Stimulated activated memory B cell treated with anti-CD40 and anti-IgM and Interleukin-4, amounts not matched to agents 10 μg/mL and 1 μg/mL and 100 μg/mL, for 72 hours (primary cell): ENCODE data around the gene PIP4K2C.
"Not testable (repeated sequence)": the region's sequence is repeated elsewhere in the genome, so short reads cannot be mapped to it uniquely, and the experiment has no call there.

ENCODE experiments used
- ATAC-seq: fragments of 150-1000 bp; cut with Tn5 transposase; 2 replicates; pipeline ENCODE4 v1.10.0; 2021
- H3K27ac Mint-ChIP-seq: one replicate; pipeline ENCODE4 v1.8.0; 2022; ENCODE audit warnings: mild to moderate bottlenecking, mixed read lengths
- H3K27me3 Mint-ChIP-seq: one replicate; pipeline ENCODE4 v1.8.0; 2022; ENCODE audit warnings: mixed read lengths
- H3K36me3 Mint-ChIP-seq: one replicate; pipeline ENCODE4 v1.8.0; 2022; ENCODE audit warnings: mixed read lengths
- H3K4me1 Mint-ChIP-seq: one replicate; pipeline ENCODE4 v1.8.0; 2022; ENCODE audit warnings: mixed read lengths
- H3K4me3 Mint-ChIP-seq: one replicate; pipeline ENCODE4 v1.8.0; 2022; ENCODE audit warnings: mild to moderate bottlenecking, moderate library complexity, mixed read lengths
- H3K9me3 Mint-ChIP-seq: one replicate; pipeline ENCODE4 v1.8.0; 2022; ENCODE audit warnings: mixed read lengths

Gene PIP4K2C

DNA sequence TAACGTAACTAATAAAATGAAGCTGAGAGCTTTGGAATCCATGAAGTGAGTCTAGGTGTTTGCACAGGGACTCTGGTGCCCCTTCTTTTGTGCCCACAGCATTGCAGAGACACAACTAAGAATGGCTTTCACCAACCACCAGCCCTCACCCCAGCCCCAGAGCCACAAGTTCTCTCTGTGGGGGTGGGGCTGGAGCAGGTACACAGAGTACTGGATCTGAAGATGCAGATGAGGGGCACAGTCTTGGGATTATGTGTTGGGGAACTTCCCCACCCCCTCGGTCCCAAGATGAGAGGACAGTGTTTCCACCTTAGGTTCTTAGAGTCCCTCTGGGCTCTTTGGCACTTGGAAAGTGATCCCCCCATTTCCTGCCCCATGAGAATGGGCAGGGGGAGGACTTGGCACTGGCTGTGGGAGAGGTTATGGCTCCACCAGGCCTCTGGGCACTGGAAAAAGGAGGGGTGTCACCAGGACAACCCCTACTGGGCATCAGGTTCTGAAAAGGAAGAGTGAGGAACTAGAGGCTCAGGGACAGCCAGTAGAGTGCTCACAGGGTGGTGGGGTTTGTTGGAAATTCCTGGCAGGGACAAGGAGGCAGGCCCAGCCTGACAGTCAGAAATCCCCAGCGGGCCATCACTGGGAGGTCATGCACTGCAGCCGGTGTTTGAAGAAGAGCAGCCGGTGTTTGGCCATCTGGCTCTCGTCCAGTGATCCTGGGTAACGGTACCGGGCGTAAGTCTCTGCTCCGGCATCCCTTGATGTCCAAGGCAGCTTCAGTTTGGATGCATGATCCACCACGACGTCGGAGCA lies 35.3 kb downstream of the PIP4K2C start:
- Mint-ChIP-seq H3K4me3 (no peak overlapping the region), H3K4me1 (peaks cover 35% of the 10 kb centered on the region), H3K9me3 (no peaks in the 10 kb centered on the region), H3K27me3 (peaks cover 99% of the 10 kb centered on the region), H3K27ac (no peak overlapping the region), H3K36me3 (no peaks in the 10 kb centered on the region)
- no peak for ATAC-seq

DNA sequence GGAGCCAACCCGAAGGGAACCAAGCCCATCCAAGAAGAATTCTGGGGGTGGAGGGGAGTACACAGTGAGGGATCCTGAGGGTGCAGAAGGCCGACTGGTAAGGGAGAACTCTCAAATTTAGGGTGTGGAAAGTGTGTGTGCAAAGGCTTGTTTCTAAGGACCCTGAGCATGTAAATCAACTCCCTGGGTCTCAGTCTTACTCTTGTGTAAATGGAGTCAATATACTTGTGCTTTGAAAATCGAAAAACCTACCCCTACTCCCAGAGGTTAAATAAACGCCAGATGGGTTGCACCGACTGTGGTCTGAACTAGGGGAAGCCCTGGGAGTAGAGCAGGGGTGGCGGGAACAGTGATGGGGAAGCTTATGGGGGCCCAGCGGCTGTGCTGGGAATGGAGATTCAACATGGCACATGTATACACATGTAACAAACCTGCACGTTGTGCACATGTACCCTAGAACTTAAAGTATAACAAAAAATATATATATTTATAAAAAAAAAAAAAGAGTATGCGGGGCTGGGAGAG lies 36.0 kb downstream of the PIP4K2C start:
- Mint-ChIP-seq H3K9me3 (no peaks in the 10 kb centered on the region), H3K27ac (no peak overlapping the region), H3K4me1 (peaks cover 34% of the 10 kb centered on the region), H3K36me3 (no peaks in the 10 kb centered on the region), H3K4me3 (no peak overlapping the region), H3K27me3 (peaks cover 99% of the 10 kb centered on the region)
- ATAC-seq, result no peak

- ATAC-seq, result no peak
- Mint-ChIP-seq H3K4me3 (no peak overlapping the region), H3K36me3 (no peaks in the 10 kb centered on the region), H3K4me1 (peaks cover 36% of the 10 kb centered on the region), H3K27ac (no peak overlapping the region), H3K9me3 (no peaks in the 10 kb centered on the region), H3K27me3 (peaks cover 99% of the 10 kb centered on the region)
Observed at GRCh38 chr12:57627501-57628279, 36.7 kb downstream of the PIP4K2C start.

GRCh38 chr12:57628280-57629191 lies 37.5 kb downstream of the PIP4K2C start:
- Mint-ChIP-seq H3K27me3 (peaks cover 96% of the 10 kb centered on the region), H3K27ac (no peak overlapping the region), H3K4me1 (peaks cover 41% of the 10 kb centered on the region), H3K9me3 (no peaks in the 10 kb centered on the region), H3K4me3 (no peak overlapping the region), H3K36me3 (no peaks in the 10 kb centered on the region)
- ATAC-seq, result no peak

DNA sequence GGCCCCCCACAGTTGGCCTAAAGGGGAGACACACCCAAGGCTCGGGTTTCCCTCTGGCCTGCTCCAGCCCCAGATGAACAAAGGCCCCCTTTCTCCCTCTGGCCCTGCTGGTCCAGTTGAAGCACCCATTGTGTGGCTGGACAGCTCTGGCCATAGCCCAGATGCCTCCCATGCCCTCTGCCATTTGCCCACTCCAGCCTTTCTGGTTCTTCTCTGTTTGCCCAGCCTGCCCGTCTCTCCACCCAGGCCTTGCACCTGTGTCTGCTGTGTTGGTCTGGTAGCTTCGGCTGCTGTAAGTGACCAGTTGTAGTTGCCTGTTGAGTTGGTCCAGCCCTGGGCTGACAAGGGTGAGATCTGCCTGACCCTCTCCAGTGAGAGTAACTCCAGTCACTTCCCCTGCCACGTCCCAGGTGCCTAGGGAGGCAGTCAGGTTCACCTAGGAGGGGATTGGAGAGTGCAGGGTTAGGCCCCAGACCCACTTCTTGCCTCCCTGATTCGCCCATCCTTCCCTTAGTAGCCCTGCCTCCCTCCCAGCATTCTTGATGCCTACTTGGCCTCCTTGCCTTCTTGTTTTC lies 39.0 kb downstream of the PIP4K2C start:
- Mint-ChIP-seq H3K27me3 (peaks cover 89% of the 10 kb centered on the region), H3K36me3 (no peaks in the 10 kb centered on the region)

GRCh38 chr12:57630891-57631433 lies 40.0 kb downstream of the PIP4K2C start:
- Mint-ChIP-seq H3K9me3 (no peaks in the 10 kb centered on the region), H3K27ac (no peak overlapping the region), H3K36me3 (no peaks in the 10 kb centered on the region), H3K4me3 (no peak overlapping the region), H3K27me3 (peaks cover 79% of the 10 kb centered on the region), H3K4me1 (peaks cover 44% of the 10 kb centered on the region)
- ATAC-seq, result no peak

More for the DNA sequence above, 39.0 kb downstream of the PIP4K2C start:
- H3K9me3 Mint-ChIP-seq, result no peaks in the 10 kb centered on the region
- no peak for ATAC-seq
- H3K27ac Mint-ChIP-seq, result no peak overlapping the region
- H3K4me3 Mint-ChIP-seq, result no peak overlapping the region
- peaks cover 44% of the 10 kb centered on the region for H3K4me1 Mint-ChIP-seq

DNA sequence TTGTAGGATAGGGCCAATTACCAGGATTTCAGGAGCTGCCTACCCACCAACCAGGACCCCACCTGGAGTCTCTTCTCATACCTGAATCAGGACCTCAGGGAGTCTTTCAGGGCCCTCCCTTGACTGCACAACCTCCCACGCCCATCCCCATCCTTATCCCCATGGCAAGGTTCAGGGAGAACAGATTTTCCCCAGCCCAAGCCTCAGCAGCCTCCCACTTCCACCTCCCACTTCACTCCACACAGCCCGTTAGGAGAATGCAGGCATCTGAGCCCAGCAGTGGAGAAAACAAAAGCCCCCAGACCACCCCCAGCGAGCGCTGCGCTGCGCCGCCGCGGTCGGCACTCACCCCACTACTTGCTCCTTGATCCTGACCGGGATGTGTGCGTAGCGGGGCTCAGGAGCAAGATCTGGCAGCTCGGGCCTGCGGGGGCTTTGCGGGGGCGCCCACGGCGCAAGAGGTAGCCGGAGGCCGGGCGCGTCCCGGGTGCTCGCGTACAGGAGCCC lies 40.6 kb downstream of the PIP4K2C start:
- H3K9me3 Mint-ChIP-seq, result no peaks in the 10 kb centered on the region
- H3K27ac Mint-ChIP-seq, result peak overlapping the region; percentile 21
- H3K27me3 Mint-ChIP-seq, result peaks cover 72% of the 10 kb centered on the region
- no peak for ATAC-seq
- H3K4me1 Mint-ChIP-seq, result peaks cover 40% of the 10 kb centered on the region
- peak overlapping the region; percentile 41 for H3K4me3 Mint-ChIP-seq
- H3K36me3 Mint-ChIP-seq, result no peaks in the 10 kb centered on the region

DNA sequence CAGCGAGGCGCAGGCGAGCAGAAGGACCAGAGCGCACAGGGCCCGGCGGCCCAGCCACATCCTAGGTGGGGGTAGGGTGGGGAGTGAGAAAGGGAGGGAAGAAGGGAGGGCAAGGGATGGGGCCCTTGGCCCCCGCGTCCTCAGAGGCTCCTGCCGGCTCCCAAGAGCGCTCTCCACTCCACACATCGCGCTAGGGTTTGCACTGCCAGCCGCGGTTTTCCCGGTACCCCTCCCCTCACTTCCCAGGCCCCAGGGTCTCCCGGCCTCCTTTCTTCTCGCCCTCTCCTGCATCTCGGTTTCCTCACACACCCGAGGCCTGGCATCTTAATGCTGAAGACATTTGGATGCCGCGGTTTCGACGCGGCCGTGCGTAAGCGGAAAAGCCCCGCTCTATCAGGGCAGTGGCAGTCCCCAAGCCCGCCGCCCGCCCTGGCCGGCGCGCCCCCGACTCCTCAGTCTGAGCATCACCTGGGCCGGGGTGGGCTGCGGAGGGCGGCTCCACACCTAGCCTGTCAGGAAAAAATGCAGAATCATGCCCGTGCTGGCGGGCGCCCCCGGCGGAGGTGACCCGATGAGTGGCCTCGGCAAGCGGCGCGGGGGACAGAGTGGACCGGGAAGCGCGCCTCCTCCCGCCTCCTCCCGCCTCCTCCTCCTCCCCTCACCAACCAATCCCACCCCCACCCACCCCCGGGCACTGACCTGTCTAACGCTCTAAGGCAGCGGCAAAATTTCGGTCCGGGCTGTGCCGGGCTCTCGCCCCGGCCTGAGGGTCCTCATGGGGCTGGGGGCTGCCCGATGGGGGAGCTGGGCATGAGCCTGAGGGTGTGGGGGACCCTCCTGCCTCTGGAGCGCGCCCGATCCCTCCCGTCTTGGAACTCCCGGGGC lies 41.3 kb downstream of the PIP4K2C start:
- ATAC-seq, result peak; percentile 25
- Mint-ChIP-seq H3K4me1 (peaks cover 33% of the 10 kb centered on the region), H3K27ac (peak overlapping the region; percentile 21), H3K36me3 (no peaks in the 10 kb centered on the region), H3K27me3 (peaks cover 65% of the 10 kb centered on the region), H3K4me3 (peak overlapping the region; percentile 66), H3K9me3 (no peaks in the 10 kb centered on the region)

DNA sequence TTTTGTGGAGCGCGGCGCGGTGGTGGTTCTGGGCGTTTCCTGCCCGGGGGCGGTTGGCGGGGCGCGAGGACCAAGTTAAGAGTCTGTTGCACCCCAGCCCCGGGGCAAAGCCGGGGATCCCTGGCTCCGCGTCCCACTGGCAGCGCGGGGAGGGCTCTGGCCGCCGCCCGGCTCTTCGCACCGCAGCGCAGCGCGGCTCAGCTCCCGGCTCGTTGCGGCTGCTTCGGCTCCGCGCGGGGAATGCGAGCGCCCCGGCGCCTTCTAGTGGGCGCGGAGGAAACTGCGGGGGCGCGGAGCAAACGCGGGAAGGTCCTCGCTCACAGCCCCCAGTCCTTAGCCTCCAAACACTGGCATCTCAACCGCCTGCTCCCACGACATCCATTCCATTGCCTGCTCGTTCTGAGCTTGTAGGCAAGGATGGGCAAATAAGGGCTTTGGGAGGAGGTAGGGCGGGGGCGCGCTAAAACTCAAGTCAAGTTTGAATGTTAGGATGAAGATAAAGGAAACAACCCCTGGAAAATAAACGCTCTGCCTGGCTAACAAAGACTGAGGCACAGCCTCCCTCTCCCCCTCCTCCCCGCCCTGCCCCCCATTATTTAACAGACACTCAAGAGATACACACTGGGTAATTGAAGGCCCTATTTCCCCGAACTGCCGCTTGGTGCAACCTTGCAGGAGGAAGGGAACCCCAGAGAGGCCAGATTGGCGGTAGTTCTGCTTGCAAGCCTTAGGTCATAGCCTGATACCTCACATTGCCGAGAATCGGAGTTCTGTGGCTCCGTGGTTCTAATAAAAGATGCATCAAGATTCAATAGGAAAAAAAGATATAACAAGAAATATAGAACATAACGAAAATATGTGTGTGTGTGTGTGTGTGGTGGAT lies 42.2 kb downstream of the PIP4K2C start, which contains the start of gene B4GALNT1:
TSS of gene B4GALNT1 (minus strand) at position 244 of the 883 bp plus-strand sequence. CDS start 1,069 bp downstream, outside the sequence.
- peaks cover 57% of the 10 kb centered on the region for H3K27me3 Mint-ChIP-seq
- peaks cover 24% of the 10 kb centered on the region for H3K4me1 Mint-ChIP-seq
- peak within 1 kb of the TSS; percentile 21 for H3K27ac Mint-ChIP-seq
- H3K36me3 Mint-ChIP-seq, result no peaks in the 10 kb centered on the region
- H3K9me3 Mint-ChIP-seq, result no peaks in the 10 kb centered on the region
- ATAC-seq, result peak; percentile 80
- H3K4me3 Mint-ChIP-seq, result peak within 1 kb of the TSS; percentile 66

DNA sequence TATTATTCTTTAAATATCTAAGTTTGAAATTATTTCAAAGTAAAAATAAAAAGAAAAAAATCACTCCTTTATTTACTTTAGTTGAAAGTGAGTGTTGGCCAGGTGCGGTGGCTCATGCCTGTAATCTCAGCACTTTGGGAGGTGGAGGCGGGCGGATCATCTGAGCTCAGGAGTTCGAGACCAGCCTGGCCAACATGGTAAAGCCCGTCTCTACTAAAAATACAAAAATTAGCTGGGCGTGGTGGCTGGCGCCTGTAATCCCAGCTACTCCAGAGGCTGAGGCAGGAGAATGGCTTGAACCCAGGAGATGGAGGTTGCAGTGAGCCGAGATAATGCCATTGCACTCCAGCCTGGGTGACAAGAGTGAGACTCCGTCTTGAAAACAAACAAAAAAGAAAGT lies 45.7 kb downstream of the PIP4K2C start:
- ATAC-seq, H3K4me3 Mint-ChIP-seq, H3K9me3 Mint-ChIP-seq, H3K36me3 Mint-ChIP-seq, H3K27ac Mint-ChIP-seq: not testable (repeated sequence)
- Mint-ChIP-seq H3K27me3 (peaks cover 55% of the 10 kb centered on the region), H3K4me1 (peaks cover 16% of the 10 kb centered on the region)

- Mint-ChIP-seq H3K4me1 (peaks cover 9% of the 10 kb centered on the region), H3K4me3 (no peak overlapping the region), H3K9me3 (no peaks in the 10 kb centered on the region), H3K27me3 (peaks cover 55% of the 10 kb centered on the region), H3K27ac (no peak overlapping the region), H3K36me3 (no peaks in the 10 kb centered on the region)
- ATAC-seq, result no peak
Observed at GRCh38 chr12:57637364-57637763, 46.4 kb downstream of the PIP4K2C start.

GRCh38 chr12:57638096-57638495 lies 47.1 kb downstream of the PIP4K2C start:
- H3K9me3 Mint-ChIP-seq, result no peaks in the 10 kb centered on the region

More at GRCh38 chr12:57638096-57638495, 47.1 kb downstream of the PIP4K2C start:
- H3K27ac Mint-ChIP-seq, result no peak overlapping the region
- H3K4me1 Mint-ChIP-seq, result peaks cover 7% of the 10 kb centered on the region
- no peak for ATAC-seq
- no peaks in the 10 kb centered on the region for H3K36me3 Mint-ChIP-seq
- peaks cover 58% of the 10 kb centered on the region for H3K27me3 Mint-ChIP-seq
- no peak overlapping the region for H3K4me3 Mint-ChIP-seq
